NB4 (cell line): ENCODE measurements around the gene MRPL17.

ENCODE experiments used
- DNase-seq: peaks from one replicate; pipeline ENCODE4 v3.0.0; 2010; ENCODE audit warnings: low read depth
- H3K4me3 ChIP-seq: one replicate; pipeline ENCODE4 v1.5.1; 2011; ENCODE audit warnings: mild to moderate bottlenecking, low read depth, low read length, moderate library complexity
- MYC ChIP-seq: IDR thresholded peaks from 2 replicates; pipeline ENCODE4 v1.6.1; 2011; ENCODE audit warnings: low read depth, low read length
- POLR2A ChIP-seq: IDR thresholded peaks from 2 replicates; pipeline ENCODE4 v1.6.1; 2011; ENCODE audit warnings: mild to moderate bottlenecking; ENCODE audit not compliant: insufficient read length; ENCODE audit errors: extremely low read depth
- TF ChIP-seq, protein P1 (sequence below): IDR thresholded peaks from 2 replicates; pipeline ENCODE4 v1.6.1; 2011; ENCODE audit warnings: low read depth, low read length
- TF ChIP-seq, protein P2 (sequence below): IDR thresholded peaks from one replicate; pipeline ENCODE4 v1.5.1; 2012; ENCODE audit warnings: low read depth, low read length

The MRPL17 gene

DNA sequence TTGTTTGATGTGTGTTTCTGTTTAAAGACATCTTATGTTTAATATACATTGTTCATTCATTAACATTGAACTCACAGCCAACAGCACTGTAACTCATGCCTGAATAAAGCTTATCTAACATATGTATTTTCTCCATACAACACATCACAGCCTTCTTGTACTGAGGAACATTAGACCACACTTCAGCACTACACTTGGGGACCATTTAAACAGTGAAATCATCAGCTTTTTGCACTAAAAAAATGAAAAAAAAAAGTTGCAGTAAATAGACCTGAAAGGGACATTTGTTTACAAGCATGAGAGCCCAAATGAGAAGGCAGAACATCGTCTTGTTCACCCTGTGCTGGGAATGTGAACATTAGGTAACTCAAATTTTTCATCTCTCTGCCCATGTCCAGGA, 48.6 kb downstream of the MRPL17 start:
- TF ChIP-seq MYC (no peak), POLR2A (no peak)
- TF ChIP-seq, protein P1, sequence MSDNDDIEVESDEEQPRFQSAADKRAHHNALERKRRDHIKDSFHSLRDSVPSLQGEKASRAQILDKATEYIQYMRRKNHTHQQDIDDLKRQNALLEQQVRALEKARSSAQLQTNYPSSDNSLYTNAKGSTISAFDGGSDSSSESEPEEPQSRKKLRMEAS, result no peak
- TF ChIP-seq, protein P2, sequence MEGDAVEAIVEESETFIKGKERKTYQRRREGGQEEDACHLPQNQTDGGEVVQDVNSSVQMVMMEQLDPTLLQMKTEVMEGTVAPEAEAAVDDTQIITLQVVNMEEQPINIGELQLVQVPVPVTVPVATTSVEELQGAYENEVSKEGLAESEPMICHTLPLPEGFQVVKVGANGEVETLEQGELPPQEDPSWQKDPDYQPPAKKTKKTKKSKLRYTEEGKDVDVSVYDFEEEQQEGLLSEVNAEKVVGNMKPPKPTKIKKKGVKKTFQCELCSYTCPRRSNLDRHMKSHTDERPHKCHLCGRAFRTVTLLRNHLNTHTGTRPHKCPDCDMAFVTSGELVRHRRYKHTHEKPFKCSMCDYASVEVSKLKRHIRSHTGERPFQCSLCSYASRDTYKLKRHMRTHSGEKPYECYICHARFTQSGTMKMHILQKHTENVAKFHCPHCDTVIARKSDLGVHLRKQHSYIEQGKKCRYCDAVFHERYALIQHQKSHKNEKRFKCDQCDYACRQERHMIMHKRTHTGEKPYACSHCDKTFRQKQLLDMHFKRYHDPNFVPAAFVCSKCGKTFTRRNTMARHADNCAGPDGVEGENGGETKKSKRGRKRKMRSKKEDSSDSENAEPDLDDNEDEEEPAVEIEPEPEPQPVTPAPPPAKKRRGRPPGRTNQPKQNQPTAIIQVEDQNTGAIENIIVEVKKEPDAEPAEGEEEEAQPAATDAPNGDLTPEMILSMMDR, result no peak
- no peak overlapping the region for H3K4me3 ChIP-seq
- DNase-seq, result no peak

DNA sequence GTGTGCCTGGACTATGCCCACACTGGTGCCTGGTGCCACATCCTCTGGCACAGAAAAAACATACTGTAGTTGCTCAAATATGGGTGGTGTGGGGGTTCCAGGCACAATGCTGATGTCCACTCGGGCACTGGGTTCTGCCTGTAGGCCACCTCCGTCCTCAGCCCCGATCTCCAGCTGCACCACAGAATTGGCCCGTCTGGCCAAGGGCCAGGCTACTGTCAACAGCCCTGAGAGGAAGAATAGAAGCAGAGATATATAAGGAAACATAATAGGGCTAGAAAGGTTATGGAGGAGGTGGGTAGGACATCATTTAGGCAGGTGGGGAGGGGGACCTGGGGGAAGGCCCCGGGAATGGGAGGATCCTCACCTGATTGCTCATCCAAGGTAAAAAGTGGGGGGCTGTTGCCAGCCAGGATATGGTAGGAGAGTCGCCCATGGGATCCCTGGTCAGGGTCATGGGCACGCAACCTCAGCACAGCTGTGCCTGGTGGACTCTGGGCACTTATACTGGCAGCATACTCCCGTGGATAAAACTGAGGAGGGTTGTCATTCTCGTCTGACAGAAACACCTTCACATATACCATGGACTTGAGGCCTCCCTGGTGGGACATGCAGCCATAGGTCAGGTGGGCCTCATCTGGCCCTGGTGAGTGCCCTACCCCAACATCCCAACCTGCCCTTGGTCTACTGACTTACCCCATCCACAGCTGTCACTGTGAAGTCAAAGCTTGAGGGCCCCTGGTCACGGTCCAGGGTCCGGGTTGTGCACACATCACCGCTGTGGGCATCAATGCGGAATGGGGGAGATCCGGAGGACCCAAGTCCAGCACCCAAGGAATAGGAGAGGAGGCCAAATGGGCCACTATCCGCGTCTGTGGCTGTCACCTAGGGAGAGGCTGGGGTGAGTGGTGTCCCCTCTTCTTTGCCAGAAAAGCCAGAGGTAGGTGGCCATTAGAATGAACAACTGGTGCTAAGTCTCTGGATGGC, 49.4 kb downstream of the MRPL17 start:
- no peak overlapping the region for H3K4me3 ChIP-seq
- DNase-seq, result no peak
- TF ChIP-seq, protein P1, result no peak
- no peak for TF ChIP-seq POLR2A
- TF ChIP-seq, protein P2, result no peak
- TF ChIP-seq MYC, result no peak

DNA sequence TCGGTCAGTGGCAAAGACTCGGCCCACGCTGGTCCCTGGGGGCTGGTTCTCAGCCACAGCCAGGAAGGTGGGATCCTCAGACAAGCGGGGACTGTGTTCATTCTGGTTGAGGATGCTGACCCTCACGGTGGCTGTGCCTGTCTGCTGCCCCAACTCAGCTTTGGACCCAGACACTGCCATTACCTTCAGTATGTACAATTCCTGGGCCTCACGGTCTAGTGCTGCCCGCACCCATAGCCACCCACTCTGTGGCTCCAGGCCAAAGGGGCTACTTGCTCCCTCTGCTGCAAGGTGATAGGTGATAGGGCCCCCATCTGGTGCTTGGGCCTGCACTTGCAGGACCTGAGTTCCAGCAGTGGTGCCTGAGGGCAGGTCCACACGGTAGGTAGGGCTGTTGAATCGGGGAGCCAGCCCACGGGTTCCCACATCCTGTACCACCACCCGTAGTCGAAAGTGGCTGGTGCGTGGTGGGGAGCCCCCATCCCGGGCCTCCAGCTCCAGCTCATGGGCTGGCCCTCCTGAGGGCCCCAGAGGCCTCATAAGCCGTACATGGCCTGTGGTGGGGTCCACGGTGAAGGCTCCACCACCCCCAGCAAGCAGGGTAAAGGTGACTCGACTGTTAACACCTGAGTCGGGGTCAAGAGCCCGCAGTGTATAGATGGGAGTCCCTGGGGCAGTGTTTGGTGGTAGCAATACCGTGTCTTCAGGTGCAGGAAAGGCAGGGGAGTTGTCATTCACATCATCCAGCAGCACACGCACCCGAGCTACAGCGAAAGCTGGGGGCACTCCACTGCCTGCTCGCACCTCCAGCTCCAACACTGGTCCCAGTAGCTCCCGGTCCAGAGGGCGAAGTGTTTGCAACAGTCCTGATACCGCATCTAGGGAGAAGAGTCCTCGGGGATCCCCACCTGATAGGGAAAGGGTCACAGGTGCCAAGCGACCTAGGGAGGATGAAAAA, 50.7 kb downstream of the MRPL17 start:
- TF ChIP-seq, protein P2, result no peak
- TF ChIP-seq, protein P1, result no peak
- TF ChIP-seq POLR2A (no peak), MYC (no peak)
- H3K4me3 ChIP-seq, result no peak overlapping the region
- DNase-seq, result peak; percentile 54

DNA sequence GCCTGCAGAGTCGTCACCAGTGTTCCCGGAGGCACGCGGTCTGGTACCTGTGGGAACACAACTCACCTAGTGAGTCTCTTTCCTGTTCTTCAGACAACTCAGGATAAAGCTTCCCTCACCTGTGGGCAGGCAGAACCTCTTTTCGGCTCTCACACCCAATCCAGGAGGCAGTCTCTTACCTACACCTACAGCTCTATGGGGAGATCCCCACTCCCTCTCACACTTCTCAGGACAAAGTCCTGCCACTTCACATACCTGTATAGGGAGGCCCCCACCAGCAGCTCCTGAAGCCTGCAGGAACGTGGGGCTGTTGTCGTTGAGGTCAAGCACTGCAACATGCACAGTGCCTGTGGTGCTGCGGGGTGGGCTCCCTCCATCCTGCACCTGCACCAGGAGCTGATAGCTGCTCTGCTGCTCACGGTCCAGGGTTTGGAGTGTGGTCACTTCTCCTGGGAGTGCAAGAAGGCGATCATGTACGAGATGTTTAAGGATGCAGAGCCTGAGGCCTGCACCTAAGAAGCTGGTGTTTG, 51.7 kb downstream of the MRPL17 start:
- H3K4me3 ChIP-seq, result no peak overlapping the region
- TF ChIP-seq, protein P2, result no peak
- no peak for TF ChIP-seq MYC
- no peak for TF ChIP-seq POLR2A
- TF ChIP-seq, protein P1, result no peak
- DNase-seq, result no peak

DNA sequence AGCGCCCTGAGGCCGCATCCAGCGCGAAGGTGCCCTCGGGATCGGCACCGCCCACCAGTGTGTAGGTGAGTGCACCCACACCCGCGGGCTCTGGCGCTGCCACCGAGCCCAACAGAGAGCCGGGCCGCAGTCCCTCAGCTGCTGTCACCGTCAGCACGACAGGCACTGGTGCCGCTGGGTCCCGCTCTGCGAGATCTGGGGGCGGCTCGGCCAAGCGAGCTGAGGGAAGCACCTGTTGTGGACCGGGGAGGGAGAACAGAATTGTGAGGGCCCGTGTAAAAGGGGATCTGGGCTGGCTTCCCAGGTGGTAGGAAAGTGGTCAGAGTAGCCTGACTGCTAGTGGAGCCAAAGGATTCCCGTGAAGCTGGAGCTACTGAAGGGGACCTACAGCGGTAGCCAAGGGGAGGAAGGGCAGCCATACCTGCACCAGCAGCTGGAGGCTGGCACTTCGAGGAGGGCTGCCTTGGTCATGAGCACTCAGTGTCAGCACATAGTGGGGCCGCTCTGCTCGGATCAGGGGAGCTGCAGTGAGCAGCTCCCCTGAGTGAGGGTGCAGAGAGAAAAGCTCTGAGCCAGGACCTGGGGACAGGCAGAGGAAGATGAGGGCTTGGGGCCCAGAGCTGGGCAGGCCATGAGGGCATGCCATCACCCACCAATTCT, 52.4 kb downstream of the MRPL17 start:
- TF ChIP-seq MYC (no peak), POLR2A (no peak)
- no peak overlapping the region for H3K4me3 ChIP-seq
- no peak for DNase-seq
